GM10266 (cell line): ENCODE results near the gene FAT1.

Source experiments
- DNase-seq: peaks from one replicate; pipeline ENCODE4 v3.0.0; 2012; ENCODE audit errors: extremely low spot score
- TF ChIP-seq, protein P1 (sequence below): IDR thresholded peaks from 2 replicates; pipeline ENCODE4 v1.5.1; 2012; ENCODE audit warnings: mild to moderate bottlenecking, low read depth; ENCODE audit not compliant: control insufficient read depth, insufficient read depth; ENCODE audit errors: missing control alignments

FAT1 gene

DNA sequence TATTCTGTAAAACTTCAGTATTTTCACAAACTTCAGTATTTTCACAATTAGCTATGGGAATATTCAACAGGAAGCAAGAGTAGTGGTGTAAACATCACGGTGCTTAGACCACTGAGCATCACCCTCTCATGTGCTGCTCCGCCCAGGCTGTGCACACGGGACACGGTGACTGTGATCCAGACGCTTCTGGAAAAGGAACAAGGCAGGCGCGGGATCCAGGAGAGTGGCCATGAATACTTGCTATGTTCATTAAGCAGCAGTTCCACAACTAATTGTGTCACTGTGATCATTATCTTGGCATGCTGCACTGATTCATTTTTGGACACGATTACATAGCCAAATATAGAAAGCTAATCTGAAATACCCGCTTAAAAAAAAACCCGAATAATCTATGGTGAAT is 19.6 kb upstream of the FAT1 start:
- no peak for DNase-seq
- TF ChIP-seq, protein P1, sequence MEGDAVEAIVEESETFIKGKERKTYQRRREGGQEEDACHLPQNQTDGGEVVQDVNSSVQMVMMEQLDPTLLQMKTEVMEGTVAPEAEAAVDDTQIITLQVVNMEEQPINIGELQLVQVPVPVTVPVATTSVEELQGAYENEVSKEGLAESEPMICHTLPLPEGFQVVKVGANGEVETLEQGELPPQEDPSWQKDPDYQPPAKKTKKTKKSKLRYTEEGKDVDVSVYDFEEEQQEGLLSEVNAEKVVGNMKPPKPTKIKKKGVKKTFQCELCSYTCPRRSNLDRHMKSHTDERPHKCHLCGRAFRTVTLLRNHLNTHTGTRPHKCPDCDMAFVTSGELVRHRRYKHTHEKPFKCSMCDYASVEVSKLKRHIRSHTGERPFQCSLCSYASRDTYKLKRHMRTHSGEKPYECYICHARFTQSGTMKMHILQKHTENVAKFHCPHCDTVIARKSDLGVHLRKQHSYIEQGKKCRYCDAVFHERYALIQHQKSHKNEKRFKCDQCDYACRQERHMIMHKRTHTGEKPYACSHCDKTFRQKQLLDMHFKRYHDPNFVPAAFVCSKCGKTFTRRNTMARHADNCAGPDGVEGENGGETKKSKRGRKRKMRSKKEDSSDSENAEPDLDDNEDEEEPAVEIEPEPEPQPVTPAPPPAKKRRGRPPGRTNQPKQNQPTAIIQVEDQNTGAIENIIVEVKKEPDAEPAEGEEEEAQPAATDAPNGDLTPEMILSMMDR = no peak

DNA sequence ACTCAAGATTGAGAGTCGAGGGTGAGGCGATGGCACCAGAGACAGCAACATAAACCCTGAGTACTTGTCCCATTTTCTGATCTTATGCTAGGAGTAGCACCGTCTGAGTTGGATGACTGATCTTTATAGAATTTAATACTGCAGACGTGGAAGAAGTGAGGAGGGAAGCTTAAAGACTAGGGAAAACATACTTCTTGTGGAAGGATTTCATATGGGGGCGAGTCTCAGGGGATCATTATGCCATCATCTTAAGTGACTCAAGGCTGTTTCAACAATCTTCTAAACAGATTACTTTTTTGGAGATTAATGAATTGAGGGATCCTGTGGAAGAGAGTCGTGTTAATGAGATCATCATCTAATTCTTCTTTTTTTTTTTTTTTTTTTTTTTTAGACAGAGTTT is 17.2 kb upstream of the FAT1 start:
- TF ChIP-seq, protein P1 = no peak

DNA sequence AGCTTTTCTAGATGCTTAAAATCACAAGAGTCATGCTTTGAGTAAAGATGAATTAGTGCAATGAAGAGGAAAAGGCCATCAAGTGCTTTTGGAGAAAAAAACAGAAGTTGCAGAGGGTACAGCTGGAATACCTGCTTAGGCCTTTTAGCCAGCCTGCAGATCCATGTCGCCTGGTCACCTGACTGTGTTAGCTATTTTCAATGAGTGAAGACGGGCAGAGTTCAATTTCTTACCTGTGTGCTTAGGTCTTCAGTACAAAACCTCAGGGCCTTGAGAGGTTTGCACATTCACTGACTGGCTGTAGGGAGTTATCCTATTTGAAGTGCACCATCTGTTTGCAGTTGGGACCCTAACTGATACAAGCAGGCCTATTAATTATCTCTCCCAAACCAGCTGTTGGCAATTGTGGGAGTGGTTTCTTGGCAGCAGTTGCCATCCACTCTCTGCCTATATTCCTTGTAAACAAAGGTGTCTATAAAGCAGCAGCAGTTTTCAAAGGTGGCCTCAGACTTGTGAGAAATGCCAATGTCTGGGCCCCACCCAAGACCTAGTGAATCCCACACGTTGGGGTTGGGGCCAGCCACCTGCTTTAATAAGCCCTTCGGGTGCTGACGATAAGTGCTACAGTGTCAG is 16.3 kb upstream of the FAT1 start:
- TF ChIP-seq, protein P1 = no peak
- DNase-seq = no peak

More for the DNA sequence above, 17.2 kb upstream of the FAT1 start:
- DNase-seq = no peak

DNA sequence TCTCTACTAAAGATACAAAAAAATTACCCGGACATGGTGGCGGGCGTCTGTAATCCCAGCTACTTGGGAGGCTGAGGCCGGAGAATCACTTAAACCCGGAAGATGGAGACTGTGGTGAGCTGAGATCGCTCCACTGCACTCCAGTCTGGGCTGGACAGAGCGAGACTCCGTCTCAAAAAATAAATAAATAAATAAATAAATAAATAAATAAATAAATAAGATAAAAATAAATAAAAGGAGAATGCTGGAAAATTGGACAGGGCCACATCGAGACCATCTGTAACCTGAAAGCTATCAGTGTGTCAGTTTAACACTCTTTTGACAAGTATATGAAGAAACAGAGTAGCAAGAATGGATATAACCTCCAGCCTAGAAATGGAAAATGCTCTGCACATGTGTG is 15.7 kb upstream of the FAT1 start:
- TF ChIP-seq, protein P1 = no peak

DNA sequence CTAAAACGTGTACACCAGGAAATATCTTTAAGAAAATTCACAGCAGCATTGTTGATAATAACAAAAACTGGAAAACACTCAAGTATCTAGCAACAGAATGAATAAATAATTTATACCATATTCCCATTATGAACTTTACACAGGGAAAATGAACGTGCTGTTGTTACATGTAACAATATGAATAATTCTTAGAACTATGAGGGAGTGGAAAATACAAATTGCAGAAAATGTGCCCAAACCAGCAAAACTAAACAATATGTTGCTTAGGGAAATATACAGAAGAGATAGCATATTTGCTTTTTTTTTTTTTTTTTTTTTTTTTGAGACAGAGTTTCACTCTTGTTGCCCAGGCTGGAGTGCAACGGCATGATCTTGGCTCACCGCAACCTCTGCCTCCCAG is 14.8 kb upstream of the FAT1 start:
- TF ChIP-seq, protein P1 = no peak

More for the DNA sequence above, 15.7 kb upstream of the FAT1 start:
- DNase-seq = no peak

DNA sequence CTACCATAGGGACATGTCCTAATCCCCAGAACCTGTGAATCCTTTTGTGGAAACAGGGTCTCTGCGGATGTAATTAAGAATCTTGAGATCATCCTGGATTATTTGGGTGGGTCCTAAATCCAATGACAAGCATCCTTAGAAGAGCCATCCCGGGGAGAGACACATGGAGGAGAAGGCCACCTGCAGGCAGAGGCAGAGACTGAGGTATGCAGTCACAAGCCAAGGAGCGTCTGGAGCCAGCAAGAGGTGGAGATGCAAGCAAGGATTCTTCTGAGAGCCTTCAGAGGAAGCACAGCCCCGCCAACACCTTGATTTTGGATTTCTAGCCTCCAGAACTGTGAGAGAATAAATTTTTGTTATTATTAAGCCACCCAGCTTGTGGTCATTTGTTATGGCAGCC is 13.8 kb upstream of the FAT1 start:
- no peak for DNase-seq
- TF ChIP-seq, protein P1 = no peak

More for the DNA sequence above, 14.8 kb upstream of the FAT1 start:
- DNase-seq = no peak

DNA sequence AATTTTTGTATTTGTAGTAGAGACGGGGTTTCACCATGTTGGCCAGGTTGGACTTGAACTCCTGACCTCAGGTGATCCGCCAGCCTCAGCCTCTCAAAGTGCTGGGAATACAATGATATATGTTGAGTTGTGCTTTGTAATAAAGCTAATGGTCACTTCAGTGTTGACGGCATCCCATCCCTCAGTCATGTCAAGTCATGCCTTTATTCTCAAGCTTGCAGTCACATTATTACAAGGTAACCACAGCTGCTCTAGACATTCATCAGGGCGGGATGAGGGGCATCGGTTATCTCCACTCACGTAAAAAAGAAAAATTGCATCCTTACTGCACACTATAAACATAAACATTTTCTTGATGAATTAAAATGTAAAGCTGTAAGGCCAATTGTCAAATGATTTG is 12.8 kb upstream of the FAT1 start:
- TF ChIP-seq, protein P1 = no peak
- DNase-seq = no peak
